B cell (primary cell): ENCODE measurements around the gene PTGES3L. TPM values are rescaled to one million over a fixed set of nuclear protein-coding genes. Genes with fewer than 3 reads are reported as not detected.
A peak's percentile ranks its signal among the peaks of the same experiment; 100 is the strongest.

Source experiments
- ATAC-seq: fragments of 200-7000 bp; cut with Tn5 transposase; one replicate; pipeline ENCODE4 v1.10.0; 2021; ENCODE audit warnings: low read depth, mild to moderate bottlenecking, moderate number of reproducible peaks, moderate library complexity
- CTCF ChIA-PET: fragments of 350-600 bp; sonication (Branson Sonifier 250); formaldehyde crosslinking; loops from one replicate; lab custom pipeline; 2021; ENCODE audit warnings: antibody characterized with exemption, inconsistent platforms; lab: Charles Lee
- POLR2A ChIA-PET: fragments of 350-600 bp; sonication (Branson Sonifier 250); formaldehyde crosslinking; loops from one replicate; lab custom pipeline; 2021; ENCODE audit warnings: antibody characterized with exemption; lab: Charles Lee
- DNase-seq: peaks from one replicate; pipeline ENCODE4 v3.0.0; 2013
- H2AFZ ChIP-seq: 2 replicates; pipeline ENCODE4 v1.6.1; 2012; ENCODE audit warnings: mild to moderate bottlenecking, low read depth, low read length; ENCODE audit not compliant: insufficient read depth, poor library complexity, severe bottlenecking
- H3K27ac ChIP-seq, 2 donors: 1 replicate in 1 of 2; 2 replicates in 1 of 2; pipeline ENCODE4 v1.5.1; 2012 to 2013; ENCODE audit warnings: low read length in 2 of 2, mild to moderate bottlenecking in 2 of 2, moderate library complexity in 1 of 2
- H3K27me3 ChIP-seq, 4 experiments: fragments of 200-600 bp in 1 of 4; sonication (generic) in 1 of 4; replicated peaks in 1 of 4; 1 replicate in 2 of 4; 2 replicates in 2 of 4; pipeline versions ENCODE4 v1.6.1 to v1.7.0; 2013 to 2016; ENCODE audit warnings: low read length in 3 of 4, mild to moderate bottlenecking in 2 of 4, mixed read lengths in 1 of 4, moderate library complexity in 1 of 4; ENCODE audit not compliant: insufficient read depth in 4 of 4, control insufficient read depth in 3 of 4; ENCODE audit errors: control extremely low read depth in 1 of 4
- H3K36me3 ChIP-seq, 2 experiments: replicated peaks in 1 of 2; 1 replicate in 1 of 2; 2 replicates in 1 of 2; pipeline versions ENCODE4 v1.6.1 to v1.7.1; 2013; ENCODE audit warnings: low read length in 1 of 2; ENCODE audit not compliant: insufficient read depth in 2 of 2, control insufficient read depth in 1 of 2; ENCODE audit errors: control extremely low read depth in 1 of 2, extremely low read depth in 1 of 2
- H3K4me1 ChIP-seq, 2 donors: fragments of 200-600 bp in 1 of 2; sonication (generic) in 1 of 2; 1 replicate in 1 of 2; 2 replicates in 1 of 2; pipeline versions ENCODE4 v1.5.1 to v1.6.1; 2013 to 2017; ENCODE audit warnings: low read length in 2 of 2; ENCODE audit not compliant: control insufficient read depth in 2 of 2, insufficient read depth in 2 of 2
- H3K4me2 ChIP-seq: replicated peaks from 2 replicates; pipeline ENCODE3; 2012; ENCODE audit warnings: mild to moderate bottlenecking, low read depth, low read length; ENCODE audit not compliant: poor library complexity, severe bottlenecking
- H3K4me3 ChIP-seq, 5 experiments: fragments of 200-600 bp in 1 of 5; sonication (generic) in 1 of 5; 1 replicate in 3 of 5; 2 replicates in 2 of 5; pipeline versions ENCODE4 v1.5.1 to v1.7.0; 2011 to 2016; ENCODE audit warnings: low read length in 4 of 5, mild to moderate bottlenecking in 4 of 5, low read depth in 2 of 5, control low read depth in 1 of 5, moderate library complexity in 1 of 5; ENCODE audit not compliant: insufficient read depth in 1 of 5; ENCODE audit errors: control extremely low read depth in 1 of 5, extremely low read depth in 1 of 5
- H3K79me2 ChIP-seq: fragments of 200-600 bp; sonication (generic); one replicate; pipeline ENCODE4 v1.6.0; 2016; ENCODE audit warnings: low read length; ENCODE audit not compliant: control insufficient read depth, insufficient read depth
- H3K9ac ChIP-seq: fragments of 200-600 bp; sonication (generic); 2 replicates; pipeline ENCODE4 v1.6.1; 2017; ENCODE audit warnings: mild to moderate bottlenecking, low read length, moderate library complexity
- H3K9me3 ChIP-seq, 3 donors: one replicate each; pipeline versions ENCODE4 v1.6.1 to v1.7.1; 2013; ENCODE audit warnings: low read length in 2 of 3; ENCODE audit not compliant: control insufficient read depth in 2 of 3, insufficient read depth in 1 of 3; ENCODE audit errors: control extremely low read depth in 1 of 3
- H4K20me1 ChIP-seq: 2 replicates; pipeline ENCODE4 v1.6.0; 2012; ENCODE audit warnings: mild to moderate bottlenecking, low read length; ENCODE audit not compliant: insufficient read depth, control insufficient read depth, poor library complexity, severe bottlenecking
- H3K27ac Mint-ChIP-seq: one replicate; pipeline ENCODE4 v1.8.0; 2021; ENCODE audit warnings: mixed read lengths
- H3K27me3 Mint-ChIP-seq: one replicate; pipeline ENCODE4 v1.8.0; 2021; ENCODE audit warnings: mixed read lengths
- H3K4me1 Mint-ChIP-seq: one replicate; pipeline ENCODE4 v1.8.0; 2021; ENCODE audit warnings: mixed read lengths
- H3K4me3 Mint-ChIP-seq: one replicate; pipeline ENCODE4 v1.8.0; 2021; ENCODE audit warnings: mixed read lengths
- H3K9me3 Mint-ChIP-seq: one replicate; pipeline ENCODE4 v1.8.0; 2022; ENCODE audit warnings: mixed read lengths; ENCODE audit not compliant: insufficient read depth
- EZH2 ChIP-seq: IDR thresholded peaks from 2 replicates; pipeline ENCODE4 v1.6.1; 2012; ENCODE audit warnings: borderline replicate concordance, low read depth, mild to moderate bottlenecking, moderate library complexity, low read length; ENCODE audit not compliant: insufficient read depth, poor library complexity, severe bottlenecking
- WGBS: methylation state at CpG from one replicate; pipeline ENCODE4 v1.1.5; 2013; ENCODE audit warnings: missing lambda C conversion rate; ENCODE audit not compliant: insufficient coverage; 5-methylcytosine and 5-hydroxymethylcytosine counted together
- intact Hi-C: fragments of 100-400 bp; cut with micrococcal nuclease; formaldehyde crosslinking; loops from one replicate; pipeline ENCODE4 v1.10.0; 2022
- polyA plus RNA-seq: library from polyadenylated mRNA; depleted of rRNA; stranded (reverse); fragments of >200 nt; gene quantifications from 2 replicates; pipeline ENCODE4 v1.2.3, GENCODE V29; 2012
- total RNA-seq, 2 donors: library from RNA; stranded (reverse); fragments of 120-200 nt in 1 of 2; gene quantifications; 1 replicate in 1 of 2; 2 replicates in 1 of 2; pipeline versions ENCODE4 v1.2.3 to v1.2.4, GENCODE V29; 2013 to 2022
- TF ChIP-seq, protein P1 (sequence below): fragments of 200-600 bp; IDR thresholded peaks from one replicate; pipeline ENCODE4 v1.8.0; 2022; ENCODE audit warnings: antibody characterized with exemption, mild to moderate bottlenecking

The PTGES3L gene
- total and polyA plus RNA-seq, 2 donors (not counting 1 experiment from before 2014, with no cell fraction given): 0.94 to 1.0 TPM

- over 99% methylated on average over 9 of the region's 12 CpGs for WGBS
- Mint-ChIP-seq H3K27ac (no peak overlapping the region), H3K4me1 (peaks cover 7% of the 10 kb centered on the region), H3K9me3 (no peaks in the 10 kb centered on the region), H3K27me3 (no peaks in the 10 kb centered on the region), H3K4me3 (no peak overlapping the region)
- no peak for ATAC-seq
- POLR2A ChIA-PET: no interaction called here
- H3K4me3 ChIP-seq: no peak overlapping the region
- H4K20me1 ChIP-seq: no peaks in the 10 kb centered on the region
- DNase-seq: peak; percentile 12
- H3K9me3 ChIP-seq: no peaks in the 10 kb centered on the region
- no peaks in the 10 kb centered on the region for H3K27me3 ChIP-seq
- H3K79me2 ChIP-seq: peaks cover 13% of the 10 kb centered on the region
- CTCF ChIA-PET: no interaction called here
- intact Hi-C loops: no loop called here
- H3K4me1 ChIP-seq: no peaks in the 10 kb centered on the region
- TF ChIP-seq EZH2: no peak
- TF ChIP-seq, protein P1, sequence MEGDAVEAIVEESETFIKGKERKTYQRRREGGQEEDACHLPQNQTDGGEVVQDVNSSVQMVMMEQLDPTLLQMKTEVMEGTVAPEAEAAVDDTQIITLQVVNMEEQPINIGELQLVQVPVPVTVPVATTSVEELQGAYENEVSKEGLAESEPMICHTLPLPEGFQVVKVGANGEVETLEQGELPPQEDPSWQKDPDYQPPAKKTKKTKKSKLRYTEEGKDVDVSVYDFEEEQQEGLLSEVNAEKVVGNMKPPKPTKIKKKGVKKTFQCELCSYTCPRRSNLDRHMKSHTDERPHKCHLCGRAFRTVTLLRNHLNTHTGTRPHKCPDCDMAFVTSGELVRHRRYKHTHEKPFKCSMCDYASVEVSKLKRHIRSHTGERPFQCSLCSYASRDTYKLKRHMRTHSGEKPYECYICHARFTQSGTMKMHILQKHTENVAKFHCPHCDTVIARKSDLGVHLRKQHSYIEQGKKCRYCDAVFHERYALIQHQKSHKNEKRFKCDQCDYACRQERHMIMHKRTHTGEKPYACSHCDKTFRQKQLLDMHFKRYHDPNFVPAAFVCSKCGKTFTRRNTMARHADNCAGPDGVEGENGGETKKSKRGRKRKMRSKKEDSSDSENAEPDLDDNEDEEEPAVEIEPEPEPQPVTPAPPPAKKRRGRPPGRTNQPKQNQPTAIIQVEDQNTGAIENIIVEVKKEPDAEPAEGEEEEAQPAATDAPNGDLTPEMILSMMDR: no peak
- no peak overlapping the region for H3K9ac ChIP-seq
- no peak overlapping the region for H2AFZ ChIP-seq
- H3K36me3 ChIP-seq: peaks cover 0 to 26% of the 10 kb centered on the region in 2 experiments
- H3K4me2 ChIP-seq: no peak overlapping the region
- H3K27ac ChIP-seq: no peak overlapping the region
Observed at GRCh38 chr17:43014020-43014648, 34.3 kb upstream of the PTGES3L start.

DNA sequence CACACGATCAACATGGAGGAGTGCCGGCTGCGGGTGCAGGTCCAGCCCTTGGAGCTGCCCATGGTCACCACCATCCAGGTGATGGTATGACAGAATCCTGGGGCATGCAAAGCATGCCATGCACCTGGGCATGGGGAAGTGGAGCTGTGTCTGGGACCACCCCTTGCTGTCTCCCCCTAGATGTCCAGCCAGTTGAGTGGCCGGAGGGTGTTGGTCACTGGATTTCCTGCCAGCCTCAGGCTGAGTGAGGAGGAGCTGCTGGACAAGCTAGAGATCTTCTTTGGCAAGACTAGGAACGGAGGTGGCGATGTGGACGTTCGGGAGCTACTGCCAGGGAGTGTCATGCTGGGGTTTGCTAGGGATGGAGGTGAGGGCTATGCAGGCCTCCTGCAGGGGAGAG lies 33.4 kb upstream of the PTGES3L start:
- Histone ChIP-seq H2AFZ (no peak overlapping the region), H3K36me3 (peaks cover 0 to 26% of the 10 kb centered on the region in 2 experiments), H3K27ac (no peak overlapping the region), H4K20me1 (no peaks in the 10 kb centered on the region), H3K4me3 (no peak overlapping the region), H3K4me1 (no peaks in the 10 kb centered on the region), H3K79me2 (peaks cover 21% of the 10 kb centered on the region), H3K27me3 (no peaks in the 10 kb centered on the region), H3K9ac (no peak overlapping the region), H3K4me2 (no peak overlapping the region), H3K9me3 (no peaks in the 10 kb centered on the region)
- Mint-ChIP-seq H3K27ac (peak overlapping the region; percentile 20), H3K4me3 (no peak overlapping the region), H3K27me3 (no peaks in the 10 kb centered on the region), H3K9me3 (no peaks in the 10 kb centered on the region), H3K4me1 (peaks cover 5% of the 10 kb centered on the region)
- DNase-seq (peak; percentile 6), ATAC-seq (no peak)
- TF ChIP-seq, protein P1: no peak
- no peak for TF ChIP-seq EZH2
- ChIA-PET CTCF (interaction anchor here (1.1 kb wide), 1 partner anchor 15 kb away, joined by 3 read pairs; no protein-coding TSS in a partner anchor), POLR2A (no interaction called here)
- intact Hi-C loops: no loop called here
- WGBS: 100% methylated on average over 8 of the region's 8 CpGs
